Measurements from ENCODE around the gene PDE1A.

GRCh38 chr2:182164686-182165085 is 262.1 kb downstream of the PDE1A start:
- TF ChIP-seq CTCF (IDR thresholded peaks at IDR 0.05) (no peak), POLR2A (IDR thresholded peaks at IDR 0.05) (no peak)

Measured in thyroid gland (tissue), 4 donors.